NK-92 (cell line): ENCODE results near the gene KATNIP.

Experiments
- DNase-seq: peaks from one replicate; lab custom pipeline; 2025; ENCODE audit not compliant: unreplicated experiment; lab: John Stamatoyannopoulos, UW

The KATNIP gene

DNA sequence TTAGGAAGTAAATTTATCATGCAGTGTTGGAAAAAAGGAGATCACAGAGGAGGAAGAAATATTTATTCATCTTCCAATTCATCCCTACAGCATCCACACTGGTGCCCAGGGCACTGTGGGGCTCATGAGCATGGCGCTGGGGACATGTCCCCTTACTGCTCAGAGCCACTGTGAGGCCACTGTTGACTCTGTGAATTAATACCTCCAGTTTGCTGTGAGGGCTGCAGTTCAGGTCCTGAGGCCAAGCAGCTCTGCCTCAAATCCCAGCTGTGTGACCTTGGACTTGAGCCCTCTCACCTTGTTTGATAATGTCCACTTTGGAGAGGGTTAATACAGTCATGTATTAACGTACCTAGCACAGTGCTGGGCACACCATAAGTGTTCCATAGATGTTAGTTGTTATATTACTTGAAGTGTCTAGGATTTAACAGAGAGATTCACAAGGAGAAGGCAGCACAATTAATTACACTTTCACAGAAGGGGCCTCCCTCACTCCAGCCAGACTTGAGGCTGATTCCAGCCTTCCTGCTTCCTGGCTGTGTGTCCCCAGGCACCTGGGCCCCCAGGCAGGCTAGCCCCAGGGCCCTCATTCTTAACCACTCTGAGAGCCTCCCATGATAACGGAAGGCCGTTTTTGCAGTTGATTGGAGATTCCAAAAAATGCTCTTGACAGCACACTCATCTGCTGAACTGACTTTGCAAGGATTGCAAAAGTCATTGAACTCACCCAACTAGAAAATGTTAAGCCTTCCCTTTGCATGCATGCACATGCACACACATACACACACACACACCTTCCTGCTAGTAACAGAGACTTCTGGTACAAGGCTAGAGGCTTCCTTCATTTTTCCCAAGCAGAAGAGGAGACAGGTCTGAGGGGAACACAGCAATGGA is 29.4 kb downstream of the KATNIP start:
- DNase-seq, result no peak

DNA sequence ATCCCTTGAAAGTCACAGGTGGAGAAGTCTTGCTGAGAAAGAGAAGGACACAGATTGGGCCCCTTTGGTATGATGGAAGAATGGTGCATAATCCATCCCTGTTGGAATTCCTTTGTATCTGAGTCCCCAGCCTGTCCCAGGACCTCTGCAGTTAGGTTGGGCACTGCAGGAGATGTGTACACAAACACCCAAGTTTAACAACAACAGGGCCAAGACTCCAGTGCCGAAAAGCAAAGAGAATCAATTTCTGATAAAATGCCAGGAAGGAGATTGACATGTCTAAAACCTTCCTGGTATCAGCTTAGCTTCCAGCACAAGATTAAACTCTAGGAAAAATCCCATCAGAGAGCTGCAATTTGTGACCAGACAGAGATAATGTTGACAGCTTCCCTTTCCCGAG is 32.9 kb downstream of the KATNIP start:
- no peak for DNase-seq

DNA sequence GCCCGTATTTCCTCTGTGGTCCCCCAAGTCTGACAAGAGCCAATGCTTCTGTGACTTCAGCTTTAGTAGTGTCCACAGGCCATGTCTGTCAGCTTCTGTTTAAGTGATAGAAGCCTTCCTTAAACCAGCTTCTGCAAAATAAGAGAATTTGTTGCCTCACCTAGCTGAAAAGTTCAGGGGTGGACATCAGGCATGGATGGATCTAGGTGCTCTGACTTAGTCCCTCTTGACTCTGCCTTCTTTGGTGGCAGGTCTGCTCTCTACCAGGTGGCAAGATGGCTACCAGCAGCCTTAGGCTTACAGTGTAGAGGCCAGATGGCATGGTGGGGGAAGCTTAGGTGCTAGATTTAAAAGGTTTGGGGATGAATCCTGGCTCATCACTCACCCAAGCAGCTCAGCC is 33.7 kb downstream of the KATNIP start:
- DNase-seq, result no peak

DNA sequence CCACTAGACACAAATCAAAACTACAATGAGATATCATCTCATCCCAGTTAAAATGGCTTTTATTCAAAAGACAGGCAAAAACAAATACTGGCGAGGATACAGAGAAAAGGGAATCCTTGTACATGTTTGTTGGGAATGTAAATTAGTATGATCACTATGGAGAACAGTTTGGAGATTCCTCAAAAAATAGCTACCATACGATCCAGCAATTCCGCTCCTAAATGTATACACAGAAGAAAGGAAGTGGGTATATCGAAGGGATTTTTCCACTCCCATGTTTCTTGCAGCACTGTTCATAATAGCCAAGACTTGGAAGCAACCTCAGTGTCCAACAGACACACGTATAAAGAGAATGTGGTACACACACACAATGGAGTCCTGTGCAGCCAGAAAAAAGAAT is 35.3 kb downstream of the KATNIP start:
- no peak for DNase-seq

DNA sequence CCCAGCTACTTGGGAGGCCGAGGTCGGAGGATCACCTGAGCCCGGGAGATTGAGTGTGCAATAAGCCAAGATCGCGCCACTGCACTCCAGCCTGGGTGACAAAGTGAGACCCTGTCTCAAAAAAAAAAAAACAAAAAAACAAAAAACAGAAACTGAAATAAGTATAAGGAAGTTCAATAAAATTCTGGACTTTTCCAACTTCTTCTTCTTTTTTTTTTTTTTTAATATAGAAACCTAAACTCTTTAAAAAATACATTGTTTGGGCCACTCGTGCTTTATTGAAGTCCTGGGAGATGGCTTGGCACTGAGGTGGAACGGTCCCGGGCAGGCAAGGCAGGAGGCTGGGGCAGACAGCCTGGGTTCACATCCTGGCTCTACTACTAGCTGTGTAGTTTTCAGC is 36.8 kb downstream of the KATNIP start:
- DNase-seq, result no peak

DNA sequence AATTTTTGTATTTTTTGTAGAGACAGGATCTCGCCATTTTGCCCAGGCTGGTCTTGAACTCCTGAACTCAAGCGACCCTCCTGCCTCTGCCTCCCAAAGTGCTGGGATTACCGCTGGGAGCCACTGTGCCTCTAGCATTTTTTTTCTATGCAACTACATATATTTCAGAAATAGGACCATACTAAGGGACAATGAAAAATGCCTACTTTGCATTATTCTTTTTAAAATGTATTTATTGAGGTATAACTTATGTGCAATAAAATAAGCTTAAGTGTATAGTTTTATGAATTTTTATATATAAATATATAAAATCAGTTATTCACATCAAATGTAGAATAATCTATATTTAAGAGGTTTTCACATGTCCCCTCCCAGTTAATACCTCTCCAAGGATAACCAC is 38.1 kb downstream of the KATNIP start:
- DNase-seq, result no peak

DNA sequence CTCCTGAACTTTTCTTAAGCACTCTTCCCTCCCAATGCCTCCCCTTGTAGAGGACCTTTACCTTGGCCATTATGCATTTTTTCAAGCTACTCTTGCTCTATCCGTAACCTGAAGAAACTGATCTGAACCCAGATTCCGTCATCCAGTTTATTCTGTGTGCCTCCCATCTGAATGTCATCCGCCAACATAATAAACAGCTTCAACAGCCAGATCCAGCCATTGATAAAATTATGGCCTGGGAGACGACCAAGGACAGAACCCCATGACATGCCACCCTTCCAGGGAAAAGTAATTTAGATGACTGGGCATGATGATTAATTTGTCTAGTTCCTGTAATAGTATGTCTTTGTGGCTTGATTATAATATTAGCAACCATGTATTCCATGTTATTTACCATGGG is 41.9 kb downstream of the KATNIP start:
- DNase-seq, result no peak

DNA sequence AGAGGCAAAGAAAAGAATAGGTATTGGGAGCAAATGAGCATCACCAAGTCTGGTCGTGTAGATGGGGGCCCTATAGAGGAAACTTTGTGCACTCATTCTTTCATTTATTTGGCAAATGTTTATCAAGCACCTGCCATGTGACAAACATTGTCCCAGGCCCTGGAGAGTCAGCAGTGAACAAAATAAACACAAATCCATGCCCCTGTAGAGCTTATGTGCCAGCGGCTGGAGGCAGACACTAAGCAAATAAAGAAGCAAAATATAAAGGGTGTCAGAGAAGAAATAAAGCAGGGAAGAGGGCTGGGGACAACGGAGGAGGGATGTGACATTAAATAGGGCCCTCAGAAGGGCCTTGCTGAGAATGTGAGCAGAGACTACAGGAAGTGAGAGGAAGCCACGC is 45.5 kb downstream of the KATNIP start:
- DNase-seq, result no peak

DNA sequence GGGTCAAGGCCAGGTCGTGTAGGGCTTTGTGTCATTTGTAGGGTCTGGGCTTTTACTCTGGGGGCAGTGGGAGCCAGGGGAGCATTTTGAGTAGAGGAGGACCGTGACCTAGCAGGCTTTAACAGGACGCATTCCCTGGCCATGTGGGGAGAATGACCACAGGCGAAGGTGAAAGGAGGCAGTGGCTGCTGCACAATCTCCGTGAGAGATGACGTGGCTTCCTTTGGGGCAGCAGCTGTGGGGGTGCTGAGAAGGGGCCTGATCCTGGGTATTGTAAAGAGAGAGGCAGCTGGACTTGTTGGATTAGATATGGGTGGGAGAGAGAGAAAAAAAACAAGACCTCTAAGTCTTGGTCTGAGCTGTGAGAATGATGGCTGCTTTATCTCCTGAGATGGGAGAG is 46.0 kb downstream of the KATNIP start:
- DNase-seq, result no peak

DNA sequence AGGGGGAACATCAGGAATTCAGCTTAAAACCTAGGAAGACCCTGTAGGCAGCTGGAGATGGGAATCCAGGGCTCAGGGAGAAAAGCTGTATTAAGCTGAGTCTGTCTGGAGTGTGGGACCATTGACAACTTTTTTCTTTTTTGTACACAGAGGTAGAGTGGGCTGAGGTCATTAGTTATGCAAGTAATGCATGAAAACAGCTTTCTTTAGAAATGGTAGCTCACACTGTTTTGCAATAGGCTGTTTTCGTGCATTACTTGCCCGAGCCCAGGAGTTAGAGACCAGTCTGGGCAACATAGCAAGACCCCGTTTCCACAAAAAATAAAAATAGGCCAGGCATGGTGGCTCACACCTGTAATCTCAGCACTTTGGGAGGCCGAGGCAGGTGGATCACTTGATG is 46.5 kb downstream of the KATNIP start:
- no peak for DNase-seq

DNA sequence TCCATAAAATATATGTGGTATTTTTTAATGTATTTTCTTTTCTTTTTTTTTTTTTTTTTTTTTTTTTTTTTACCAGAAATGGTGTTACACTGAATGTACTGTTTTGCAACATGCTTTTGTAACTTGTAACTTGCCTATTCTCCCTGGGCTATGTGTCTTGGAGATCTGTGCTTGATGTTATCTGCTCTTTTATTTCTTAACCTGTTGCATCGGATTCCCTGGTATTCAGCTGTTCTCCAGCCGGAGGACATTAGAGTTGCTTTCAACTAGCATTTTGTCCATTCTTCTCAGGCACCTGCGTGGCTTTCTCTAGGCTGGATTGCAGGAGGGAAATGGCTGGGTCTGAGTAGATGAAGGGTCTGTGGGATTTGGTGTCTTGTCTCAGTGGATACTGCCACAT is 47.4 kb downstream of the KATNIP start:
- DNase-seq, result no peak

DNA sequence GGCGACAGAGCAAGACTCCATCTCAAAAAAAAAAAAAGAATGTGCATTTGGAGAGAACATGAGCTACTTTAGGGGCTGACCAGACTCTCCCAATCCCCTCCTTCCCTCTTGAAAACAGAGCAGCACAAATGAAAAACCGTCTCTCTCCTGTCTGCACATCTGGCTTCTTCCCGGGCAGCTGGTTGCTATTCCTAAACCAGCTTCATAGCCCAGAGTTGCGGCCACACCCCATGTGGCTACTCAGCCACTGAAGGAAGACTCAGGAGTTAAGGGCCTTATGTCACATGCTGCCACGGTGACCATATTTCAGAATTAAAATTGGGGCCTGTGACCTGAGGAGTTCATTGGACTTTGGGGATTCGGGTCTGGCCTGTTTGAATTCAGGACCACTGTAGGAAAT is 48.3 kb downstream of the KATNIP start:
- DNase-seq, result no peak

DNA sequence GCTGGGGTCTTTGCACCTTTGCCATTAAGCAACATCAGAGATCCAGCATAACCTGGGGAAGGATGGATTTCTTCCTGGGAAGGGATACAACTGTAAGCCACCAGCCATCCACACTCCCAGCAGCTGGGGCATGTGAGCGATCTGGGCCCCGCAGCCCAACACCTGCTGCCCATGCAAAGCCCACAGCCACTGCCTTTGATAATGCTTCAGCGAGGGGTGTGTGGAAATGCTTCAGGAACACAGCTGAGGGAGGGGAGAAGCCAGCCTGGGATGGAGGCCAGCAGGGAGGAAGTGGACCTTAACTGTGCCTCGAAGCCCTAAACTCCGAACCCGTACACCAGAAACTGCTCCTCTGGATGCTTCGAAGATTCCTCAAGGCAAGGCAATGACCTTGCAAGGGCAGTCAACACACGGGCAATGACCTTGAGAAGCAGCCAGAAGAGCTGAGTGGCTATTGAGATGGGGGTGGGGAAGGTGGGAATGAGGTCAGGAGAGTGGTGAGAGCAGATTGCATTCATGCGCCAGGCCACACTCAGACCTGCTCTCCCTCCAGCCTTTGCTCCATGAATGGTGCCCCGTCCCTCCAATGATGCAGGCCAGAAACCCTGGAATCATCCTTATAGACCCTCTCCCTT is 49.1 kb downstream of the KATNIP start:
- DNase-seq, result no peak

DNA sequence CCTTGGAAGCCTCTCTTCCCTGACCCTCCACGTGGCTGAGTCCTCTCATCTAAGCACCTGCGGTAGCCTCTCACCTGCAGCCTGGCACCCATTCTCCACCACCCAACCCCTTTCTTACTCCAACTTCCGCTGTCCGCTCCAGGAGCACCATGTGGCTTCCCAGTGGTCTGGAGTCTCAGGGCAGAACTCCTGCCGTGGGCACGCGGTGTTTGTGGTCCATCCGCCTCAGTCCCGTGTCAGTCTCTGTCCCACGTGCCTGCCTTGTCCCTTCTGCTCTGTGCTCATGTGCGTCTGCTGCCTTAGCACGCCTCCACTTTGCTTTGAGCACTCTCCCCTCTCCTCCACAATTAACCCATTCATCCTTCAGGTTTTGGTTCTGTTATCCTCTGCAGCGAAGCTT is 49.7 kb downstream of the KATNIP start:
- no peak for DNase-seq
